HG02610 (cell line): ENCODE data around the gene FAM81B.
"Not testable (repeated sequence)": the region's sequence is repeated elsewhere in the genome, so short reads cannot be mapped to it uniquely, and the experiment has no call there.

Experiments
- ATAC-seq: cut with Tn5 transposase; IDR thresholded peaks from one replicate; pipeline ENCODE4 v1.9.1; 2021; ENCODE audit warnings: mild to moderate bottlenecking, moderate library complexity; ENCODE audit not compliant: unreplicated experiment

Gene FAM81B

DNA sequence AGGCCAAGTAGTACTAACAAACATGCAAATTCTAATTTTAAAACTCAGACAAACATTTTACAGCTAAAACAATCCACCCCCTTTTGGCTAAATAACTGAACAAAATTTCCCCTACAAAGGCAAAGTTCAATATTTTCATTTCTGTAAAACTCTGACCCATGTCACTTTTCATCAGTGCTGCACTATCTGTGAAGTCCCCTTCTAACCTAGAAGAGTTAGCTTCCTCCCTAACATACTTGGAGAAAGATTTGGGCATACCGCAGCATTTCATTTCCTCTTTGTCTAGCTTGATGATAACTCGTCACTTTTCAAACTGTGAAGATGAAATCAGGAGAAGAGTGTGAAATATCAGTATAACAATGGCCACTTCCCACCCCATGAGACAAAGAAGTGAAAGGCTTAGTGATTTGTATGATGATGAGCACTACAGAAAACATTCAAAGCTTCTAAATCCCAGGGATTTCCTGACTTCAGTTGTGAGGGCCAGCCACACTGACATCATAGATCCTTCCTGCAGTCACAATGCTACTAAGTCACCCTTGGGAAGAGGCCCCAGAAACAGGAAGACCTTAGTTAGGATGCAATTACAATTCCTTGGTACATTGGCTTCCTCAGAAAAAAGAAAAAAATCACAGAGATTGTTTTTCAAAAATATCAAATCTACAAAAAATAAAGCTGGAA, at the start of gene FAM81B:
TSS of gene FAM81B (plus strand) at position 555 of the 681 bp plus-strand sequence. CDS start at position 579, 24 bp downstream.
- no peak for ATAC-seq

GRCh38 chr5:95341444-95341843, 49.7 kb upstream of the FAM81B start:
- ATAC-seq, result not testable (repeated sequence)

GRCh38 chr5:95347506-95348120, 43.6 kb upstream of the FAM81B start:
- no peak for ATAC-seq

DNA sequence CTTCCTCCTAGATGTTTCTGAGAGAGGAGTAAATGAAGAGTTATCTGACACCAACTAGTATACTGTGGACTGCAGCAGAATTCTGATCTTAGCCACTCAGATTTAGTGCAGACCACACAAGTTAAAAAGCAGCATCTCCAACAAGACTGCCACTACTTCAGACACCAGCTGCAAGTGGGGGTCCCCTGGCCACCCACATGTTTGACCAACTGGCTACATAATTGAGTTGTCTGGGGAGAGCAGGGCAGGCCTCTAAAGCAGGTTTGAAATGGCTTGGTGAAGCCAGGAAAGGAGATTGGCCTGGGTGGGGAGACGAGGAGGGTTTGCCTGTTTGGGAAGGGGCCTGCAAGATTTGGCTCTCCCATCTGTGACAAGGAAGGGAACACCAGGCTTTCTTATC, 40.5 kb upstream of the FAM81B start:
- no peak for ATAC-seq

DNA sequence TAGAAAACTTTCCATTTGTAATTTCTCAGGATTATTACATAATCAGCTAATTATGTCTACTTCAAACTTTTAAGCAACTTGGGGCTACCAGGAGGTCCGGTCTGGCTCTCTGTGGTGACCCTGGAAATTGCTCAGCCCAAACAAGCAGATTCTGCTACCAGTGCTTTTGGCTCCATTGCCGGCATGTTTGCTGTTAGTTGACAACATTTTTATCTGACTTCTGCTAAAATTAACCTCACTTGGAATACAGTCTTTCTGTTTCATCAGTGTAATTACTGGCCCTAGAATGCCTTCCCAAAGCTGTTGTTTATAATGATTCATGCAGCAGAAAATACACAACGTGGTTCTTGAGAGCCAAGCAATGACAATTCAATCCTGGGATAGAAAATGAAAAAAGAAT, 38.5 kb upstream of the FAM81B start:
- ATAC-seq, result no peak

GRCh38 chr5:95358320-95358719, 32.8 kb upstream of the FAM81B start:
- no peak for ATAC-seq

GRCh38 chr5:95358848-95359247, 32.3 kb upstream of the FAM81B start:
- ATAC-seq, result no peak

- not testable (repeated sequence) for ATAC-seq
Measured at GRCh38 chr5:95360667-95361066, 30.5 kb upstream of the FAM81B start.

GRCh38 chr5:95365302-95366095, 25.7 kb upstream of the FAM81B start:
- no peak for ATAC-seq

- no peak for ATAC-seq
Measured at GRCh38 chr5:95369782-95370181, 21.4 kb upstream of the FAM81B start.

- no peak for ATAC-seq
Measured at GRCh38 chr5:95374061-95374460, 17.1 kb upstream of the FAM81B start.

DNA sequence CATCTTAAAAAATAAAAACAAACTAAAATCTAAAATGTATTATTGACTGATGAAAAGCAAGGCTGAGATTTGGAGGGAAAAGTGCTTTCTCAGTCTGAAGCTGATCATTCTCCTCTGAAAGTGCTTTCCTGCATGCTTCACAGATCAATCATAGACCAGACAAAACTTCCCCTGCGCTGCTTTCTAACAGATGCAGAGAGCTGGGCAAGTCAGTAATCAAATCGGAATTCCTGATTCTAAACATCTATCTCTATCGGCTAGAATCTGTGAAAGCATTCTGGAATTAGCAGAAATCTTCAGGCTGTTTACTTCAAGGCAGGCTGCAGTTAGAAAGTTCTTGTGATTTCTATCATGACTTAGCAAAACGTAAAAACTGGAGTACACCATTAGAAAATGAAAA, 15.6 kb upstream of the FAM81B start:
- ATAC-seq, result no peak

DNA sequence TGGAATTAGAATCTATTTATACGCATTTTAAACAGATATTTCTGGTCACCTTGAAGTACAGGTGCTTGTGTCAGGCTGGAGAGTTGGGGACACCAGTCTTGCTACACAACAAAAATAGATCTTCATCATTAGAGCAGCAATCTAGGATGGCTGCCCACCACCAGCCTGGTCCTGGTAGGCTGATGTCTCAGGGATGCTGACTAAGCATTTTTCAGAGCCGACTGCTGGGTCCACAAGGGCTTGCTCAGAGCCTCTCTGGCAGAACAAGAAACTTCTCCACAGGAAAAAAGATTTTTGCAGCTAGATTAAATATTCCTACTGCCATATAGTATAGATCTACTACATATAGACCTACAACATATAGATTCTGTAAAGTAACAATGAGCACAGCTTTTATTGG, 12.0 kb upstream of the FAM81B start:
- ATAC-seq, result no peak

- ATAC-seq, result no peak
Measured at GRCh38 chr5:95380103-95380628, 11.0 kb upstream of the FAM81B start.

- no peak for ATAC-seq
Measured at GRCh38 chr5:95382801-95383200, 8.4 kb upstream of the FAM81B start.

- ATAC-seq, result no peak
Measured at GRCh38 chr5:95384485-95385213, 6.5 kb upstream of the FAM81B start.

DNA sequence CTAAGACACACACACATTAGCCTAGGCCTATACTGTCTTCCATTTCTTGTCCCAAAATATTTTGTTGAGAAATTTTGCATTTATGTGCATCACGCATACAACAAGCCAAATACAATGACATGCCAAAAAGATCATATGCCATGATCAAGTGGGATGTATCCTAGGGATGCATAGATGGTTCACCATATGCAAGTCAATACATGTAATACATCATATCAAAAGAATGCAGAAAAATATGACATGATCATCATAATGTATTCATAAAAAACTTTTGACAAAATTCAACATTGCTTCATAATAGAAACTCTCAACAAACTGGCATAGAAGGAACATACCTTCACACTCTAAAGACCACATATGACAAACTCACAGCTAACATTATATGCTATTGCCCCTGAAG, 5.8 kb upstream of the FAM81B start:
- no peak for ATAC-seq

- ATAC-seq, result not testable (repeated sequence)
Measured at GRCh38 chr5:95391965-95392364, 799 bp downstream of the FAM81B start.

DNA sequence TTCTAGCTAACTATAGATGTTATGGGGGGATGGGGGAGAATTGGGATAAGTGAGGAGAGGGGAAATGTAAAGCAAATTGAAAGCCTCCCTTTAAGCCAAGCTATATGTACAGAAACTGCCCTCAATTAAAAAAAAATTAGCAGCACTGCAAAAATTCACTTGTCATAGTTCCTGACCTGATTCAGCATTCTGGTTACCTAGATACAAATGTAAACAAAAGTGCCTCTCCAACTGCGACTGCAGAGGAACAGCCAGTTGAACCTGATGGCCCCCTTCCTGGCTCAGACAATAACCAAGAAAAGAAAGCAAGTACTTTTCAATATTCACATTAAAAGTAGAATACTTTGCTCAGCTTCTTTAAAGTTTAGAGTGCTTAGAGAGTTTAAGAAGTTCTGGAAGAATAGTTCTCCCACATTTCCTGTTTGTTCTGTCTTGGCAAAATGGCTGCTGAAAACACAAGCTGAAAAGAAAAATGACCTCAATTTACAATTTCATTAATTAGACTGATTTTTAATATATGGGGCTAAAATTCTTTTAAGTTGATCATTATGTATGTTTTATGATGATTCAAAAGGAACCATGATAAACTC, 1.5 kb downstream of the FAM81B start:
- ATAC-seq, result no peak

DNA sequence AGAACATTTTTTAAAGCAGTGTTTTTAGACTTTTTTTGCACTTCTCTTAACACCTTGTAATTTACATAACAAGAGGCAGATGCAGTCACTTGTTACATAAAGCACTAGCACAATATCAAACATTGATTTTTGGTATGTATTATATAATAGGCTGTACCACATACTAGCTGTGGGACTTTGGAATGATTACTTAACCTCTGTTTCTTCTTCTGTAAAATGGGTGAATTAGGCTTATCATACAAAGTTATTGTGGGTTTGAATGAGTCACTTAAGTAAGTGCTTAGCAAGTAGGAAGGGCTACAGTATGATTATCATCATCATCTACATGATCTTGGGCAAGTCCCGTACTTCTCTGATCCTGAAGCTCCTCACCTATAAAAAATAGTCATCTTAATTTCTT, 2.1 kb downstream of the FAM81B start:
- no peak for ATAC-seq

GRCh38 chr5:95398989-95399388, 7.8 kb downstream of the FAM81B start:
- no peak for ATAC-seq
